K562 (cell line): Measurements from ENCODE around the gene AVPR1B. TPM values are rescaled to one million over a fixed set of nuclear protein-coding genes. Genes with fewer than 3 reads are reported as not detected.

Experiments used
- ATAC-seq: fragments of 200-7000 bp; cut with Tn5 transposase; 3 replicates; pipeline ENCODE4 v1.9.1; 2020; ENCODE audit warnings: moderate library complexity
- BruUV-seq: library from RNA; stranded (reverse); fragments of 400-500 nt; replicated peaks from 2 replicates; lab custom pipeline; 2021; lab: Mats Ljungman, UMichigan
- CTCF ChIA-PET: fragments of 300-600 bp; formaldehyde crosslinking; extraction: SDS; loops from one replicate; lab custom pipeline; 2021; ENCODE audit warnings: low intra/inter-chr PET ratio; lab: Yijun Ruan, JAX
- POLR2A ChIA-PET: fragments of 300-600, 350-650 bp; sonication (Branson Sonifier 250); formaldehyde crosslinking; extraction: SDS; loops from one replicate; lab custom pipeline; 2021; ENCODE audit warnings: antibody characterized with exemption, inconsistent platforms; lab: Yijun Ruan, JAX
- DNase-seq, 4 experiments: peaks; one replicate each; pipeline versions ENCODE4 v3.0.0 to v3.0.0-alpha.2; 2011 to 2018; ENCODE audit warnings: low spot score in 3 of 4, mixed read lengths in 3 of 4; ENCODE audit errors: extremely low read depth in 1 of 4
- FAIRE-seq: peaks from 2 replicates; lab custom pipeline; 2011; peaks lifted over from hg19 to GRCh38; lab: Jason Lieb, UNC
- H2AFZ ChIP-seq: 2 replicates; pipeline ENCODE4 v1.6.0; 2011; ENCODE audit warnings: low read depth, low read length, control low read depth, inconsistent platforms
- H3K27ac ChIP-seq: fragments of 200-600 bp; 3 replicates; pipeline ENCODE4 v1.8.0; 2011; ENCODE audit warnings: low read depth, mild to moderate bottlenecking, control low read depth, inconsistent platforms, low read length, moderate library complexity, mixed read lengths; ENCODE audit errors: extremely low read depth
- H3K27me3 ChIP-seq, 2 experiments: fragments of 300-600 bp in 1 of 2; 2 replicates in 1 of 2; 3 replicates in 1 of 2; pipeline versions ENCODE4 v1.6.0 to v1.8.0; 2011; ENCODE audit warnings: inconsistent platforms in 2 of 2, low read length in 2 of 2, mild to moderate bottlenecking in 1 of 2, mixed read lengths in 1 of 2, moderate library complexity in 1 of 2; ENCODE audit not compliant: control insufficient read depth in 2 of 2, insufficient read depth in 2 of 2
- H3K36me3 ChIP-seq: fragments of 300-600 bp; 3 replicates; pipeline ENCODE4 v1.8.0; 2011; ENCODE audit warnings: mild to moderate bottlenecking, low read length, inconsistent platforms; ENCODE audit not compliant: control insufficient read depth, insufficient read depth
- H3K4me1 ChIP-seq, 2 experiments: fragments of 200-600 bp in 1 of 2; replicated peaks in 1 of 2; 2 replicates in 1 of 2; 3 replicates in 1 of 2; pipeline versions ENCODE4 v1.5.1 to v1.8.0; 2011; ENCODE audit warnings: inconsistent platforms in 2 of 2, low read length in 2 of 2, mild to moderate bottlenecking in 1 of 2, mixed read lengths in 1 of 2, moderate library complexity in 1 of 2; ENCODE audit not compliant: control insufficient read depth in 2 of 2, insufficient read depth in 2 of 2
- H3K4me2 ChIP-seq: 2 replicates; pipeline ENCODE4 v1.6.1; 2011; ENCODE audit warnings: low read length, control low read depth, inconsistent platforms, mixed read lengths; ENCODE audit not compliant: insufficient read depth
- H3K4me3 ChIP-seq: fragments of 200-600 bp; sonication (generic), shearing (Covaris generic); 2 replicates; pipeline ENCODE4 v1.5.1; 2016; ENCODE audit warnings: control low read depth, inconsistent platforms
- H3K79me2 ChIP-seq: fragments of 200-600 bp; 3 replicates; pipeline ENCODE4 v1.8.0; 2011; ENCODE audit warnings: low read length, inconsistent platforms; ENCODE audit not compliant: control insufficient read depth, insufficient read depth
- H3K9ac ChIP-seq, 2 experiments: 2 replicates each; pipeline versions ENCODE4 v1.6.0 to v1.6.1; 2011; ENCODE audit warnings: low read depth in 2 of 2, low read length in 2 of 2, control low read depth in 1 of 2, inconsistent platforms in 1 of 2, mild to moderate bottlenecking in 1 of 2, mixed read lengths in 1 of 2; ENCODE audit not compliant: insufficient read depth in 1 of 2
- H3K9me1 ChIP-seq: one replicate; pipeline ENCODE4 v1.6.0; 2011; ENCODE audit warnings: inconsistent platforms, mild to moderate bottlenecking, low read length, moderate library complexity; ENCODE audit not compliant: control insufficient read depth, insufficient read depth
- H3K9me3 ChIP-seq: replicated peaks from 2 replicates; pipeline ENCODE4 v1.5.1; 2011; ENCODE audit warnings: low read depth, low read length, inconsistent platforms; ENCODE audit not compliant: control insufficient read depth, insufficient read depth
- H4K20me1 ChIP-seq: replicated peaks from 2 replicates; pipeline ENCODE4 v1.6.1; 2011; ENCODE audit warnings: low read length, inconsistent platforms, mixed read lengths; ENCODE audit not compliant: control insufficient read depth, insufficient read depth
- ATF1 ChIP-seq, 2 experiments: fragments of 450-650 bp in 1 of 2; IDR thresholded peaks; 2 replicates each; pipeline ENCODE4 v1.6.1; 2016; ENCODE audit warnings: missing compliant biosample characterization in 1 of 2, missing genetic modification characterization in 1 of 2
- WGBS: fragments of 100-300 bp; shearing (Covaris generic); methylation state at CpG from one replicate; pipeline ENCODE4 v1.1.6; 2016; ENCODE audit warnings: low coverage, mixed read lengths; ENCODE audit not compliant: insufficient coverage; ENCODE audit errors: missing lambda C conversion rate; 5-methylcytosine and 5-hydroxymethylcytosine counted together
- in situ Hi-C: fragments of 300-500 bp; cut with MboI; formaldehyde crosslinking; loops from 4 replicates; pipeline ENCODE4 v1.15.0; 2018; ENCODE audit warnings: inconsistent platforms, mixed read lengths
- intact Hi-C: fragments of 100-400 bp; cut with micrococcal nuclease; formaldehyde crosslinking; loops from 2 replicates; pipeline ENCODE4 v1.14.2; 2022
- polyA plus RNA-seq, 8 experiments: library from polyadenylated mRNA; depleted of rRNA in 4 of 8; stranded (reverse) in 5 of 8; unstranded in 3 of 8; fragments of >200 nt; fragmentation: Nextera tagmentation in 2 of 8; fragmentation: Illumina TruSeq in 1 of 8; extraction: Ambion mirVana in 2 of 8; extraction: Trizol in 1 of 8; gene quantifications; 2 replicates each; pipeline versions ENCODE4 v1.2.1 to v1.2.3, GENCODE V29; 2011 to 2014; ENCODE audit warnings: inconsistent platforms in 1 of 8, missing spikeins in 1 of 8
- total RNA-seq, 7 experiments: library from RNA; depleted of rRNA in 6 of 7; stranded (reverse); fragments of >200 nt in 6 of 7; fragmentation: Illumina TruSeq in 2 of 7; extraction: Trizol in 2 of 7; gene quantifications; 2 replicates each; pipeline versions ENCODE4 v1.2.1 to v1.2.3, GENCODE V29; 2011 to 2021; ENCODE audit warnings: low replicate concordance in 1 of 7
- TF ChIP-seq, protein P1 (sequence below): sonication (generic); formaldehyde crosslinking; IDR thresholded peaks from 2 replicates; pipeline ENCODE4 v1.8.1; 2023; ENCODE audit warnings: mild to moderate bottlenecking, missing genetic modification reagents, moderate library complexity

The AVPR1B gene
- total and polyA plus RNA-seq, 9 of the 15 experiments (the other 6 are each of a cell fraction or from before 2014, with no cell fraction given), result not detected

DNA sequence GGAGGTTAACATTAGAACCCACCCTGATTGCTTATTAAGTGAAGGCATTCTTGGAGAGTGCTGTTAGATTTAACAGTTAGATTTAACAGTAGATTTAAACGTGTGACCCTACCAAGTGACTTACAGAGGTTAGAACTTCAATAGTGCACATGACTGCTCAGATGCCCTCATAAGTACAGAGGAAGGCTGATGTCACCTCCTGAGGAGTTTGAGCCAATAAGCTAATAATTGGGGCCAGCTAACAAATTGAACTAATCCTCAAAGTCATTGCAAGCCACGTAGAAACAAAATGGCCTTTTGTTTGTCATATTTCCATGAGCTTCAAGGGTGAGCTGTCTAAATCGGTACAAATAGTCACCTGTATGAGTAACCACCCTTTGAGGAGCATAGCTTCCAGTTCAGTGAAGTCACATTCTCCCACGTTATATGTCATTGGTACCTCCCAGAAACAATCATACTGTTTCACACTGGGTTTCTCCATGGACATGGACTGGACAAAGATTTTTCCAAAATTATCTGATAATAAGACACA, 11.7 kb downstream of the AVPR1B start:
- 0 out of 2 replicates have a peak, but pooled peaks cover 5% of the 10 kb centered on the region for H4K20me1 ChIP-seq
- POLR2A ChIA-PET, result interaction anchor here (0.6 to 1.8 kb wide), 5 partner anchors 10 to 628 kb away, joined by 3 to 10 read pairs (median 4); no protein-coding TSS in a partner anchor
- 18% methylated on average over 4 of the region's 4 CpGs for WGBS
- H3K9me1 ChIP-seq, result no peaks in the 10 kb centered on the region
- in situ Hi-C loops, result loop anchor here (10.0 kb wide), 1 partner anchor 181 kb away; no protein-coding TSS in a partner anchor
- 0 out of 4 replicates have a peak overlapping the region, but pooled peaks of 1 of the 2 experiments have one; percentile 20 for H3K9ac ChIP-seq
- DNase-seq, result no peak
- TF ChIP-seq ATF1 (CRISPR knock-in tag; IDR thresholded peaks at IDR 0.05) (no peak), ATF1 (tag; IDR thresholded peaks at IDR 0.05) (peak; percentile 59; the same call in 1 of the 2 replicates)
- TF ChIP-seq, protein P1, sequence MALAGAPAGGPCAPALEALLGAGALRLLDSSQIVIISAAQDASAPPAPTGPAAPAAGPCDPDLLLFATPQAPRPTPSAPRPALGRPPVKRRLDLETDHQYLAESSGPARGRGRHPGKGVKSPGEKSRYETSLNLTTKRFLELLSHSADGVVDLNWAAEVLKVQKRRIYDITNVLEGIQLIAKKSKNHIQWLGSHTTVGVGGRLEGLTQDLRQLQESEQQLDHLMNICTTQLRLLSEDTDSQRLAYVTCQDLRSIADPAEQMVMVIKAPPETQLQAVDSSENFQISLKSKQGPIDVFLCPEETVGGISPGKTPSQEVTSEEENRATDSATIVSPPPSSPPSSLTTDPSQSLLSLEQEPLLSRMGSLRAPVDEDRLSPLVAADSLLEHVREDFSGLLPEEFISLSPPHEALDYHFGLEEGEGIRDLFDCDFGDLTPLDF, result no peak
- peak overlapping the region; percentile 51 for H3K4me3 ChIP-seq
- no peak overlapping the region for H3K27ac ChIP-seq
- H3K9me3 ChIP-seq, result no peaks in the 10 kb centered on the region
- H3K27me3 ChIP-seq, result peaks cover 3 to 26% of the 10 kb centered on the region in 2 experiments; a peak in 4 of 5 replicates
- H3K4me2 ChIP-seq, result peak overlapping the region; percentile 69
- intact Hi-C loops, result loop anchor here (10.0 kb wide), 1 partner anchor 431 kb away; no protein-coding TSS in a partner anchor
- no peaks in the 10 kb centered on the region for H3K36me3 ChIP-seq
- BruUV-seq, result no TSS peak
- CTCF ChIA-PET, result interaction anchor here (1.7 to 4.1 kb wide), 4 partner anchors 74 to 186 kb away, joined by 6 to 39 read pairs (median 20); no protein-coding TSS in a partner anchor
- ATAC-seq, result no peak
- H3K79me2 ChIP-seq, result no peaks in the 10 kb centered on the region
- no peak for FAIRE-seq
- peaks cover 4 to 7% of the 10 kb centered on the region in 2 experiments; a peak in 2 of 5 replicates for H3K4me1 ChIP-seq
- H2AFZ ChIP-seq, result peak overlapping the region; percentile 91
